Measurements from ENCODE around the gene ZFP1. TPM values are rescaled to one million over a fixed set of nuclear protein-coding genes. Genes with fewer than 3 reads are reported as not detected.

Gene ZFP1
- total RNA-seq (2021; fragmentation: NEBNext Ultra II Directional; extraction: Animal tissue kit (Norgen Biotek cat#: 25700)) = 10 to 100 TPM; 10.1 to 13.0 (median 11.8) TPM
- long read RNA-seq, partial matches to known transcripts = 0 of 9 reads
- long read RNA-seq, other reads (novel, unspliced or antisense) = 5 of 9 reads

DNA sequence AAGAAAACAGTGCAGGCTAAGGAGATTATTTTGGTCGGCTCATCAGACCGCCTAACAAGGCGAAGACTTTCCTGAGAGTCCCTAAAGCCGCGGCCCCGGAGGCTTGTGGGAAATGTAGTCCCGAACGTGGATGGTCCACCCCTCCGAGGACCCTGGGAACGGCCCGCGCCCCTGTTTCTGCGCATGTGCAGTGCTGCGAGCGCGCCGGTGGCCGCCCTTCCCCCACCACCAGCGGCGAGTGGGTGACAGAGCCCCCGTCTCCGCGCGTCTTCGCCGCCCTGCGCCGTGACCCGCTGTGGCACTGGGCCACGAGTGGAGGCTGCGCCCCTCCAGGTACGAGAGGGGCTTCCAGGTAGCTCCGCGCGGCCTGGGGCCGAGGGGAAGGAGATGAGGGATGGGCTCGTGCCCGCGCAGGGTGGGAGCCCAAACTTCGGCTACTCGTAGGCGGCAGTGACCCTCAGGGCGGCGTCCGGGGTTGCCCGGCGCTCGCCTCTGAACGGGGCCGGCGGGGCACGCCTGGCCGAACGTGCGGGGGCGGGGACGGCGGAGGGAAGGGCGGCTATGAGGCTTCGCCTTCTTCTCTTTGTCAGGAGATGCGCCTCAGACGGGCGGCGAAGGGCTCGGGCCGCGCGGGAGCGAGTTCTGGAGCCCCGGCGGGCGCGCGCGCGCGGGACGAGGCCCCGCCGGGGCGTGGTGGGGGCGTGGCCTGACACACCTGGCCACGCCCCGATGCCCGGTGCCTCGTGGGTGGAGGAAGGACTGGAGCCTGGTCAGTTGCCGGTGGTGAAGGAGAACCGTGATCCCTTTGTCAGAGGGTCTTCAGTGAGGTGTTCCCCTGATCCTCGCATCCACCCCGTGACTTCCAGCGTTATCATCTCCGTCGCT, at the start of gene ZFP1:
Gene ZFP1, plus strand, starts transcription at position 214 of the 885 bp plus-strand sequence. CDS start 4,428 bp downstream, outside the sequence.
- peak; percentile 88 for DNase-seq
- Mint-ChIP-seq H3K4me1 (ENCODE audit: low read depth) (peaks cover 19% of the 10 kb centered on the region), H3K27me3 (ENCODE audit: insufficient read depth) (no peaks in the 10 kb centered on the region), H3K27ac (peak within 1 kb of the TSS; percentile 87), H3K9me3 (peaks cover 37% of the 10 kb centered on the region), H3K4me3 (peak within 1 kb of the TSS; percentile 93), H3K36me3 (ENCODE audit: low read depth) (peaks cover 42% of the 10 kb centered on the region)
- TF ChIP-seq CTCF (IDR thresholded peaks at IDR 0.05) = no peak

DNA sequence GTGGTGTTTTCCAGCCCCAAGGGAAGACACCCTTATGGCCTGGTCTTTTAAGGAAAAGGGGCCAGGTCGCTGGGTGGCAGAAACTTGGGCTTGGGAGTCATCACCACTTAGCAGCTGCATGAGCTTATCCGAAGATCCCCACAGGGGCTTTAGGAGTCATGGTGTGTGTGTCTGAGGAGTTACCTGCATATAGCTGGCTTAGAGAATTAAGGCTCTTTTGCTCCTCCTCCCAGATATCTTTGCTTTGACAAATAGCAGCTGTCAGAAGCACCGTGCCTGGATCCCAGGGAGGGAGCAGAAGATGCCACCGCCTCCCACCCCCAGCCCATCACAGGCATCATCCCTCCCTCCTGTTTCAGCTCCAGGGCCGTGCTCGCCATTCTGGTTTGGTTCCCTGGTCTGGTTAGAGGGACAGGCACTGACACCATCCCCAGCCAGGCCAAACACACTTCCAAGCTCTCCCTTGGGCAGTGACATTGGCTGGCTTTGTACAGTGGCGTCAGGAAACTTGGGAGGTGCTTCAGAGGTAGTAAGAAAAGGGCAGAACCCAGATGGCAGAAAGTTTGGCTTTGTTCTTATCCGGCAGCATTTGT, 49.2 kb upstream of the ZFP1 start:
- Mint-ChIP-seq H3K27me3 (ENCODE audit: insufficient read depth) (peaks cover 1% of the 10 kb centered on the region), H3K4me3 (no peak overlapping the region), H3K27ac (no peak overlapping the region), H3K9me3 (no peaks in the 10 kb centered on the region), H3K4me1 (ENCODE audit: low read depth) (no peaks in the 10 kb centered on the region; the same call in 1 of the 2 replicates), H3K36me3 (ENCODE audit: low read depth) (peaks cover 3% of the 10 kb centered on the region; the same call in 1 of the 2 replicates)
- DNase-seq = no peak
- no peak for TF ChIP-seq CTCF (IDR thresholded peaks at IDR 0.05)

GRCh38 chr16:75099738-75100602, 48.4 kb upstream of the ZFP1 start:
- Mint-ChIP-seq H3K4me3 (no peak overlapping the region), H3K4me1 (ENCODE audit: low read depth) (no peaks in the 10 kb centered on the region; the same call in 1 of the 2 replicates), H3K36me3 (ENCODE audit: low read depth) (peaks cover 7% of the 10 kb centered on the region; the same call in 1 of the 2 replicates), H3K27ac (no peak overlapping the region), H3K9me3 (no peaks in the 10 kb centered on the region), H3K27me3 (ENCODE audit: insufficient read depth) (peaks cover 1% of the 10 kb centered on the region)
- no peak for TF ChIP-seq CTCF (IDR thresholded peaks at IDR 0.05)
- no peak for DNase-seq

DNA sequence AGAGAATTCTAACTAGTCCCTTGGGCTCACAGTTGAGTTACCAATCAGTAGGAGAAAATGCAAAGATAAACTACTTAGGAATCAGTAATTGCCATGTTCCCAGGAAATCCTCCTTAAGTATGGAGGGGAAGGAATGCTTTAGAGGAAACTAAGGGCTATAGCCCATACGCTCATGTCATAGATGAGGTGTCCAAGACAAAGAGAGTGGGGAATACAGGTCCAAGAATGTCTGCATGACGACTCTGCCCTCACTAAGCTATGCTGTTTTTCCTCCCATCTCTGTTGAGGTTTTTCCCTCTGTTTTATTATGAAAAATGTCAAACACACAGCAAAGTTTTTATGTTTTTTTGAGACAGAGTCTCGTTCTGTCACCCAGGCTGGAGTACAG, 47.7 kb upstream of the ZFP1 start:
- H3K9me3 Mint-ChIP-seq = no peaks in the 10 kb centered on the region
- DNase-seq = no peak
- peaks cover 7% of the 10 kb centered on the region; the same call in 1 of the 2 replicates for H3K36me3 Mint-ChIP-seq (ENCODE audit: low read depth)
- H3K27ac Mint-ChIP-seq = no peak overlapping the region
- TF ChIP-seq CTCF (IDR thresholded peaks at IDR 0.05) = no peak
- H3K27me3 Mint-ChIP-seq (ENCODE audit: insufficient read depth) = peaks cover 1% of the 10 kb centered on the region
- H3K4me1 Mint-ChIP-seq (ENCODE audit: low read depth) = no peaks in the 10 kb centered on the region; the same call in 1 of the 2 replicates
- no peak overlapping the region for H3K4me3 Mint-ChIP-seq

GRCh38 chr16:75101635-75102034, 46.7 kb upstream of the ZFP1 start:
- H3K4me3 Mint-ChIP-seq = no peak overlapping the region
- DNase-seq = no peak
- peaks cover 1% of the 10 kb centered on the region for H3K27me3 Mint-ChIP-seq (ENCODE audit: insufficient read depth)
- no peak for TF ChIP-seq CTCF (IDR thresholded peaks at IDR 0.05)
- H3K36me3 Mint-ChIP-seq (ENCODE audit: low read depth) = peaks cover 7% of the 10 kb centered on the region; the same call in 1 of the 2 replicates
- peaks cover 3% of the 10 kb centered on the region for H3K4me1 Mint-ChIP-seq (ENCODE audit: low read depth)
- no peak overlapping the region for H3K27ac Mint-ChIP-seq
- no peaks in the 10 kb centered on the region for H3K9me3 Mint-ChIP-seq

All from HFFc6 (cell line).